CD4-positive, alpha-beta T cell treated with Interleukin-6 at 100 ng/mL for 8 hours (primary cell): ENCODE results near the gene KIFBP.
A peak's percentile ranks its signal among the peaks of the same experiment; 100 is the strongest.
"Not testable (repeated sequence)": the region's sequence is repeated elsewhere in the genome, so short reads cannot be mapped to it uniquely, and the experiment has no call there.

Experiments
- DNase-seq: peaks from one replicate; pipeline ENCODE4 v3.0.0-alpha.2; 2020; ENCODE audit warnings: mixed read lengths, low spot score

The KIFBP gene

DNA sequence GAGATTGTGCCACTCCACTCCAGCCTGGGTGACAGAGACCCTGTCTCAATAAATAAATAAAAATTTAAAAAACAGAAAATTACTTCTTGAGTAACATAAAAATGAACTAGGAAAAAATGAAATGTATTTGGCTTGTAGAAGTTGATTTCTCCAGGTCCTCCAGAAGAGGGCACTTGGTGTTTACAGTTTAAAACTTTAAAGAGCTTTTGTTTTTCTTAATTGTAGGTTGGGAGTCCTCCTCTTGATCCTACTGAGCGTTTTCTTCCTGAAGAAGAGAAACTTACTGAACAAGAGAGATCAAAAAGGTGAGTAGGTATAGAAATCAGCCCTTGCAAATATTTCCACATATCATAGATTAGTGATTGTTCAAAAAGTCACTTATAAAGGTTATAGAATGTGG, 16.2 kb downstream of the KIFBP start:
- peak; percentile 55 for DNase-seq

DNA sequence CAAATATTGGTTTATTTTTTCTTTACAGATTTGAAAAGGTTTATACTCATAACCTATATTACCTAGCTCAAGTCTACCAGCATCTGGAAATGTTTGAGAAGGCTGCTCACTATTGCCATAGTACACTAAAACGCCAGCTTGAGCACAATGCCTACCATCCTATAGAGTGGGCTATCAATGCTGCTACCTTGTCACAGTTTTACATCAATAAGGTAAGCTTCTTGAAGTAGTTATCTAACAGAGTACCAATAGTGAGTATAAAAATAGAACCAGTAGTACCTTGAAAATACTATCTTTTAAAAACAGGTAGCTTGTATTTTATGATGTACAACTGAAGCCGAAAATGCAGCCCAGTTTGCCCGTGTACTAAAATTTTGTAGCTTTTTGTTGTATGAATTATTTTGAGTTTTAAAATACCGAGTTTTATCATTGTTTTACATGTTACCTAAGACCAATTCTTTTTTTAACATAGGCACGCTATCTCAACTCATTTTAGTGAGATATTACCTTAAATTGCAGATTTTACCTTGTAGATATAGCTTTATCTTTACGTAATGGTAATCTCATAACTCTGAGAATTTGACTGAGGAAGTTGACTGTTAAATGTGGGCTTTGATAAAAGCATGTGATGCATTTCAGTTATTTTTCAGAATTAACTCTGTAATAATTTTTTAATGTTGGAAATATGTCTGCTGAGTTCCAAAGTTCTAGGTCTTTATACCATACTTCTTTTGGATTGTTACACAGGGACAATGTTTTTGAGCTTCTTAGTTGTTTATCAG, 17.3 kb downstream of the KIFBP start:
- DNase-seq = no peak

DNA sequence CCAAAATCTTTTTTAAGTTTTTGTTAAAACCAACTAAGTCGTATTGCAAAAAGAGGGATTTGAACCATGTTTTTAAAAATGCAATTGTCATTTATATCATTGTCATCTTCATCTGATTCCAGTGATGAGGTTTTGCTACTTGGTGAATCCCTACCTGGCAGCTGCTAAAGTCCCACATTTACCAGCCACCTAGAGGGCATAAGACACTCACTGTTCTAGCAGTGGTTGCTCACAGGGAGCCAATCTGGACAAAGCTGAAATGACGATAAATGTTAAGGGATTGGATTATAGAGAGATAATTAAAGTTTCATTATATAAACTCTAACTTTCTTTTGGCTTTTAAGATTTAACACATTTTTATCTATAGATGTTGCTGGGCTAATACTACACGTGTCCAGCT, 18.7 kb downstream of the KIFBP start:
- DNase-seq = no peak

DNA sequence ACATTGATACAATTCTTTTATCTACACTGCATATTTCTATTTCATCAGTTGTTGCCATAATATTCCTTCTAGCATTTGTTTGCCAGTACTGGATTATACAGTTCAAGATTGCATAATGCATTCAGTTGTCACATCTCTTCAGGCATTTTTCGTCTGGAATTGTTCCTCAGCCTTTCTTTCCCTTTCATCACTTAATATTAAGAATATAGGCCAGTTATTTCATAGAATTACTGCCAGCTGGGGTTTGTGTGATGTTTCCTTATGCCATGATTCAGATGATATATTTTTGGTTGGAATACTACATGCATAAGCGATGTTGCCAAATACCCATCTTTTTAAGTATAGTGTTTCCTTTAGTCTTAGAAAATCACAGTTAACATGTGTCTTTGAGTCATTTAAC, 20.8 kb downstream of the KIFBP start:
- DNase-seq = no peak

DNA sequence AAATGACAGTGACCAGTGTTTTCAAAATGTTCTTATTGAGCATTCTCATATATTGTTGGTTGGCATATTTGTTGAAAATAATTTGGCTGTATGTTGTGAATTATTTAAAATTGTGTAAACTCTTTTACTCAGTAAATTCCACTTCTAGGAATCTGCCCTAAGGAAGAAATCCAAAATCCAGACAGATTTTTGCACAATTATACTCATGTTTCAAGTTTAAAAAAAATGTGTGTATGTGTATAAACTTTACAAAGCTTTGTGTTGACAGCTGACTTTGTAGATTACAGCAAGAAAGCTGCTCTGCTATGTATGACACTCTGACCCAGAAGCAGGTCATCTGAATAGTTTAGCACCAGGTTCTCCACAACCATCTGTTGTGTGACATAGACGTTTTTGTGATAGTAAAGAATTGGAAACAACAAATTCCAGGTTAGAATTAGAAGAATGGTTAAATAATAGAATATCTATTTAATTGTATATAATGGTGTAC, 21.6 kb downstream of the KIFBP start:
- no peak for DNase-seq

DNA sequence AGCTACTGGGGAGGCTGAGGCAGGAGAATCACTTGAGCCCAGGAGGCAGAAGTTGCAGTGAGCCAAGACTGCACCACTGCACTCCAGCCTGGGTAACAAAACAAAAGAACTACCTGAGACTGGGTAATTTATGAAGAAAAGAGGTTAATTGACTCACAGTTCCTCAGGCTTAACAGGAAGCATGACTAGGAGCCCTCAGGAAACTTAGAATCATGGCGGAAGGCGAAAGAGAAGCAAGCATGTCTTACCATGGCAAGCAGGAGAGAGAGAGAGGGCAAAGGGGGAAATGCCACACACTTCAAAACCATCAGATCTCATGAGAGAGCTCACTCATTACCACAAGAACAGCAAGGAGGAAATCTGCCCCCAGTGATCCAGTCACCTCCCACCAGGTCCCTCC, 24.2 kb downstream of the KIFBP start:
- not testable (repeated sequence) for DNase-seq

DNA sequence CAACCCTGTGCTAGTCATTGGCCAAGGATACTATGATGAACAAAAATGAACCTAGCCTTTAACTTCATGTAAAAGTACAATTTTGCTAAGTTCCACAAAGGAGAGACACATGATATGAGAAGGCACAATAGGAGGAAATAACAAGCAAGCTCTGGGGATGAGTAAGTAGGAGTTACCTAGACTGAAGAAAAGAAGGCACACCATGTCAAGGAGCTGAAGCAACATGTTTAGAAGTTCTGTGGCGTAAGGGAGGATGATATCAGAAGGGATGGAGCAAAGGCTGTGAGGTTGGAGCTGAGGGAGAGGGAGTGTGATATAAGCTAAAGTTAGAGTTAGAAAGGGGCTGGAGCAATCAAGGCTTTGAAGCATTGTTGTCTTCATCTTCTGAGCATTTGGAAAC, 25.6 kb downstream of the KIFBP start:
- no peak for DNase-seq

DNA sequence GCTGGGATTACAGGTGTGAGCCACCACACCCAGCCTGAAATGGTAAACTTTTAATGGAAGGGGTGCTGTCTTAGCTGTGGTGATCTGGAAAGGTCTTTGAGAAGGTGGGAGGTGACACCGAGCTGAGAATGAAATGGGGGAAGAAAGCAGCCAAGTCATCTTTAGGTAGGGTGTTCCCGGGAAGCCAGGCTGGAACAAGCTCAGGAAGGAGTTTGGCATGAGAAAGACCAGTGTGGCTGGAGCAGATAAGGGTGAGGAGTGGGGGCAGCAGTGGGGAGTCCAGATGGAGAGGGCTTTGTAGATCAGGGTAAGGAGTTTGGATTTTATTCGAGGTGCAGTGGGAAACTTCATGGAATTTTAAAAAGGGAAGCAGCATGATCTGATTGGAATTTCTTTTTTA, 30.0 kb downstream of the KIFBP start:
- no peak for DNase-seq

DNA sequence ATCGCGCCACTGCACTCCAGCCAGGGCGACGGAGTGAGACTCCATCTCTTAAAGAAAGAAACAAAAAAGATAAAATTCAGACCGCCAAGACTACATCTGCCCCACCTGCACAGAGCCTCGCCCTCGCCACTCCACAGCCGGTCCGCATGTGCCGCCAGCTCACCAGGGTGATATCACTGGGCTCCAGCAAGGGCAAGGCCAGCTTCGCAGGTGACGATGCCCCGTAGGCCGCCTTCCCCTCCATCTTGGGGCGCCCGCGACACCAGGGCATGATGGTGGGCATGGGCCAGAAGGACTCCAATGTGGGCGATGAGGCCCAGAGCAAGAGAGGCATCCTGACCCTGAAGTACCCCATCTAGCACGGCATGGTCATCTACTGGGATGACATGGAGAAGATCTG, 34.0 kb downstream of the KIFBP start:
- no peak for DNase-seq

DNA sequence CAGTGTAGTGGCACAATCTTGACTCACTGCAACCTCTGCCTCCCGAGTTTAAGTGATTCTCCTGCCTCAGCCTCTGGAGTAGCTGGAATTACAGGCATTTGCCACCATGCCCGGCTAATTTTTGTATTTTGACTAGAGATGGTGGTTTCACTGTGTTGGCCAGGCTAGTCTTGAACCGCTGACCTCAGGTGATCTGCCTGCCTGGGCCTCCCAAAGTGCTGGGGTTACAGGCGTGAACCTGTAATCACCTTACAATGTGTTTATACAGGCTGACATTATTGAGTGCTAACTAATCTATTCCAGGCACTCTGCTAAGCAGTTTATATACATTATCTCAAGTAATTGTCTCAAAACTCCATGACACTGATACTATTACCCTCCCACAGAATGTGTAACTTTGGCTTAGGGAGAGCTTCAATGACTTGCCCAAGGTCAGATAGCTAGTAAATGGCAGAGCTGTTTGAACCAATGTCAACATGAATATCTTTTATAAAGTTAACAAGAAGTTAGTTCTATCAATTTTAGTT, 36.8 kb downstream of the KIFBP start:
- no peak for DNase-seq

DNA sequence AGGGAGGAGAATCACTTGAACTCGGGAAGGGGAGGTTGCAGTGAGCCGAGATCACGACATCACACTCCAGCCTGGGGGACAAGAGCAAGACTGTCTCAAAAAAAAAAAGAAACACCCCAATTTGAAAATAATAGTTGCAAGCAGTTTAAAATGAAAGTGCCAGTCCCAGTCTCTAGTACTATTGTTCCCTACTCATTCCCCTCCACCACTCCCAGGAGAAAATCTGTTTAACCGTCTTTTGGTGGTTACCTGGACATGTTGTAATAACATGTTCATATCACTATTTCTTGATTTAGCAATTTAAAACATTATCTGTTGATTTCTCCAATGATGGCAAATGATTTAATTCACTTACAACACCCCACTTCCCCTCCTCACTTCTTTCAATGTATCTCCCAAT, 44.7 kb downstream of the KIFBP start:
- no peak for DNase-seq

DNA sequence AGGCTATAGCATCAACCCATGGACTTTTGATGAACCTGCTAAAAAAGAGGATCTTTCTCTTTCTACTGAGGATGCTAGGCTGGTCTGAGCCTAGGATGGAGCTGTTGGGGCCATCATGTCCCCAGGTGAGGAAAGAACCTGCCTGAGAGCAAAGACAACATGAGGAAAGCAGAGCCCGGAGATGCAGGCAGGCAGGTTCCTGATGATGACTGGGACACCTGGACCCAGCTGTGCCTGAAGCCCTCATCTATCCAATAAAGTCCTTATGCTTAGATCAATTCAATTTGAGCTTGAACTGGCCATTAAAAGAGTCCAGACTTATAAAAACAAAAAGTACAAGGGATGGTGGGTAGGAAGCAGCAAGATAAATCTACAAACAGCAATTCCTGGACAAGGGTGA, 48.9 kb downstream of the KIFBP start:
- DNase-seq = no peak

DNA sequence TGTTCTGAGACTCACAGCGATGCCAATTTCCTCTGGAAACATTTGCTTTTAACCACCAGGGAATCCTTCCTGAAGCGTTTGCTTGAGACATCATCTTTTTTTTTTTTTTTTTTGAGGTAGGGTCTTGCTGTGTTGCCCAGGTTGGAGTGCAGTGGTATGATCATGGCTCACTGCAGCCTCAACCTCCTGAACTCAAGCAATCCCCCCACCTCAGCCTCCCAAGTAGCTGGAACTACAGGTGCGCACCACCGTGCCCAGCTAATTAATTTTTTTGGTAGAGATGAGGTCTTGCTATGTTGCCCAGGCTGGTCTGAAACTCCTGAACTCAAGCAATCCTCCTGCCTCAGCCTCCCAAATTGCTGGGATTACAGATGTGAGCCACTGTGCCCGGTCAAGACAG, 52.3 kb downstream of the KIFBP start:
- not testable (repeated sequence) for DNase-seq

DNA sequence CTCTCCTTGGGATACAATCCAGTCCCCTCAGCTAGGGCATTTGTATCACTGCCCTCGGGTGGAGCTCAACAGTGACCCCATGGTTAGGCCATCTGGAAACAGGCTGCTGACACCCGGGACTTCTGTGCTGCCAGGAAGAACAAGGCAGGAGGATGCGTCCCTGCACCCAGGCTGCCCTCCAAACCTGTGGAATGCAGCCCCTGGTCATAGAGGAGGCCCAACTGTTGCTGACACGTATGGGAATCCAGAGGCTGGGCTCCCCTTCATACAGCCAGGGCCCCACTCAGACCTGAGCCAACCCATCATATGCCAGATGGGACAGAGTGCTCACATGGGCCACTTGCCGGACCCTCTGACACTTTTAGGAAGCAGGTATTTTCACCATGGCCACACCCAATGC, 53.8 kb downstream of the KIFBP start:
- DNase-seq = no peak

DNA sequence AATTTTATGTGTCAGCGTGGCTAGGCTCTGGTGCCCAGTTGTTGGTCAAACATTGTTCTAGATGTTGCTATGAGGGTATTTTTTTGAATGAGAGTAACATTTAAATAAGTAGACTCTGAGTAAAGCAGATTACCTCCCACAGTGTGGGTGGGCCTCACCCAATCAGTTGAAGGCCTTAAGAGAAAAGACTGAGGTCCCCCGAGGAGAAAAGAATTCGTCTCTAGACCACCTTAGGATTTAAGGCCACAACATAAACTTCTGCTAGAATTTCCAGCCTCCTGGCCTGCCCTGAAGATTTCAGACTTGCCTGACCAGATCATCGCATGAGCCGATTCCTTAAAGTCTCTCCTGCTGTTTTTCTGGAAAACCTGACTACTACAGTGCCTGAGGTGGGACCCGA, 54.2 kb downstream of the KIFBP start:
- DNase-seq = no peak

DNA sequence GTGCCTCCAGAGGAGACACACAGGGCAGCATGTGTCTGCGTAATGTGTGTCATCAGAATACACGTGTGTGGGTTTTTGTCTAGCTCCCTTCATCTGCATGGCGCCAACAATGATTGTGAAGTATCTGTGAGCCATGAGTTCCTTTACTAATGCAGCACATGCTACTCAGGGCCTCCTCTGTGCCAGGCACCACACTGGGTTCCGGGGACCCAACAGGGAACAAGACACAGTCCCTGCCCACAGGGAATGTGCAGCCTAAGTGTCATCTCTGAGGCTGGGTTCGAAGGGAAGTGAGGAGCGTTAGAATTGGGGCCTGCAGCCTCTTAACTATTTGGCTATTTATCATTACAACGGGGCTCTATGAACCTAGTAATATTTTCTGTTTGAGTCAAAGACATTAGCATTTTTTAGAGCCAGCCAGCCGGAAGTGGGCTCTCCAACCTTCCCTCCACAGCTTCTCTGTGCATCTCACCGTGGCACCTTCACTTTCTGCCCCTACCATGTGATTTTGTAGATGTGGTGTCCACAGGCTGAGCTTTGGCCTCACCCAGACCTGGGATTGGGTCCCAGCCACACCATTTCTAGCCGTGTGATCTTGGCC, 55.4 kb downstream of the KIFBP start:
- peak; percentile 36 for DNase-seq

DNA sequence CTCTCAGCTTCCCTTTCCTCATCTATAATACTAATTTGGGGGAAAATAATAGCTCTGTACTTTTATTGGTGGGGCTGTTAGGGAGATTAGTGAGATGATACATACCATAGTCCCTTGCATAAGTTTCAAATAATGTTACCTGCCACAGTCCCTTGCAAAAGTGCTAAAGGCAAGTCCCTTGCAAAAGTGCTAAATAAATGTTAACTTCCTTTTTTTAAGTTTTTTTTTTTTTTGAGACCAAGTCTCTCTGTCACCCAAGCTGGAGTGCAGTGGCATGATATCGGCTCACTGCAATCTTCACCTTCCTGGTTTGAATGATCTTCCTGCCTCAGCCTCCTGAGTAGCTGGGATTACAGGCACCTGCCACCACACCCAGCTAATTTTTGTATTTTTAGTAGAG, 55.9 kb downstream of the KIFBP start:
- DNase-seq = no peak

DNA sequence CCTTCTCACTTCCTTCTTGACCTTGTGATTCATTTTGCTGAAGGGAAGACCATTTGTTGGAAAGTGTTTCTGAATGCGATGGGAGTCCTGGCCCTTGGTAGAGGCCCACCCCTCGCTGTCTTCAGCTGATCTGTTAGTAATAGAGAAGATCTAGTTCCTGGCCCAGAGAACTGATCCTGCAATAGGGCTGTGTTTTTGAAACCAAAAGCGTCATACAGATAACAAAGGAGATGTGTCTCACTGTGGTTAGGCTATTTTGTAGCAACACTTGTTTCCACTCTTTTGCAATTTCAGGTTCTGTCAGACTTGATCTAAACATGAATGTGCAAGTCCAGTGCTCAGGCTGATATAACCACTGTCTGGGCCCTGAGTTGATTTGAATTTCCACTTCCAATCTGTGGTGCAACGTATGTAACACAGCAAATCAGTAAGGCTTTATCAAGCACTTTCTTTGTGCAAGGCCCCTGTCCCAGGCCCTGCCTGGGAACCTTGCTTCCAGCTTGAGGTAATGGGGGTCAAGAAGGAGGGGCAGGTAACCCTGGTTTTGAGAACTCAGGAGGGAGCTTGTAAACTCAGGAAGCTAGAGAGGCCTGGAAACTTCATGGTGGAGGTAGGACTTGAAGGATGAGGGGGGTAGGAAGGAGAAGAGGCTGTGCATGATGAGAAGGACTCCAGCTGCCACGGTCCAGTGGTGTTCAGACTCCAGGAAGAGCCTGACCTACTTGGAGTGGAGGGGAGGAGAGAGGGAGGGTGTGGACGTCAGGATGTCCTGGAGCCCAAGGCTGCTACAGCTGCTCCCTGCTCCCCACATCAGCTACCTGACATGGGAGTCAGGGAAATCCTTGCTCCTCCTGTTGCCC, 57.1 kb downstream of the KIFBP start:
- DNase-seq = peak; percentile 41

DNA sequence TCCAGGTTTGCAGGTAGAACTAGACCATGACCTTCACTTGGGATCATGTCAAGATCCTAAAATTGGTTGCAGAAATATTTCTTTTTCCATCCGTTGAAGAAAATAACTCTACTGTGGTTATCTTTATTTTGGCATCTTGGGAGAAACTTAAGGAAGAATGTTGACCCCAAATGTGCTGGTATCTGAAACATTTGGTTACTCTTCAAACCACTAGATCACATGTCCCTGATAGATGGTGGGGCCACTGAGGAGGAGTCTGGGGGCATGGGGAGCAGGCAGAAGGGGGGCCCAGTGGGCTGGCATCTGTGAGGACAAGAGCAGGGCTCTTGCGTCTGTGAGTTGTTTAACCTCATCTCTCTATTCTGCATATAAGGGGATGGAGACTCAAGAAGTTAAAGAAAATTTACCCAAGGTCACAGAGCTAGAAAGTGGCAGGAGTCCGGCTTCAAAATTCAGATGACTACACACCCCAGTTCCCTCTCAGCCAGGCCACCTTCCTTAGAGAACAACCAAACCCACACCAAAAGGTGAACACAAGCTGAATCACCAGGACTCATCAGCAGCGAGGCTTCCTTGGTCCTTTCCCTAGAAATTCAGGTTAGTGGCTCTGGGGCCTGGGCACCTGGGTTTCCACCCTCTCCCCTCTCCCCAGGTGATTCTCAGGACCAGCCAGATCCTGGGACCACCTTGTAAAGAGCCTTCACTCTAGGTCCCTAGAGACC, 58.7 kb downstream of the KIFBP start:
- DNase-seq = no peak

DNA sequence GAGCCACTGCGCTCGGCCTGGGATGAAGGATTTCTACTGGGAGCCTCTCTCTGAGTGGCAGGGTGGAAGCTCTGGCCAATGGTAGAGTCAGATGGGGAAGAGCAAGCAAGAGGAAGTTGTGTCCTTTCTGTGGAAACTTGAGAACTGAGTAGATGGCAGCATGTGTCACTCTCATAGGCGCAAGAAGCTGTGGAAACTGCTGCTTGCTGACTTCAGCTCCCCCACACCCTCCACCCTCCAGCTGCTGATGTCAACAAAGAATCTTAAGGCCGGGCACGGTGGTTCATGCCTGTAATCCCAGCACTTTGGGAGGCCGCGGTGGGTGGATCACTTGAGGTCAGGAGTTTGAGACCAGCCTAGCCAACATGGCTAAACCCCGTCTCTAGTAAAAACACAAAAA, 59.5 kb downstream of the KIFBP start:
- DNase-seq = no peak

DNA sequence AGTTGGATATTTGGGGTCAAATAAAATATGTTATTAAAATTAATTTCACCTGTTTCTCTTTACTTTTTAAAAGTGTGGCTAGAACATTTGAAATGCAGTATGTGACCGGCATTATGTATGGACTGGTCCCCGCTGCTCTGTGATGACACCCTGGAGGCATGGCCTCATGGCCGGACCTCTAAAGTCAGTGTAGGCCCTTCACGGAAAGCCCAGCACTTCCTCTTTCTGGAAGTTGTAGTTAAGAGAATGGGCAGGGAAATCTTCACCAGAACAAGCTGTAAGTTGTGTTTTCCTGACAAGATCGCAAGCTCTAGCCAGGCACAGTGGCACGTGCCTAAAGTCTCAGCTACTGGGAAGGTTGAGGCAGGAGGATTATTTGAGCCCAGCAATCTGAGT, 61.0 kb downstream of the KIFBP start:
- DNase-seq = no peak

DNA sequence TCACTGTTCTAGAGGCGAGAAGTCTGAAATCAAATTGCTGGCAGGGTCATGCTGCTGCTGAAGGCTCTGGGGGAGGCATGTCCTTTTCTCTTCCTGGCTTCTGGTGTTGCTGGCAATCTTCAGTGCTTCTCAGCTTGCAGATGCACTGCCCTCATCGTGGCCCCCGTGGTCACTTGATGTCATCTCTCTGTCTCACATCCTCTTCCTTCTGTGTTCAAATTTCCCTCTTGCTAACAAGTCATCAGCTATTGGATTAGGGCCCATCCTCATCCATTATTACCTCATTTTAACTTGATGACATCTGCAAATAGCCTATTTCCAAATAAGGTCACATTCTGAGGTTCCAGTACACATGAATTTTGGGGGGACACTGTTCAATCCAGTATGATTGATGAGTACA, 62.7 kb downstream of the KIFBP start:
- DNase-seq = no peak
